MCF 10A (cell line): Measurements from ENCODE around the gene KLHL36. TPM values are rescaled to one million over a fixed set of nuclear protein-coding genes. Genes with fewer than 3 reads are reported as not detected.

Source experiments
- BruUV-seq: library from RNA; stranded (reverse); fragments of 400-500 nt; replicated peaks from 2 replicates; lab custom pipeline; 2021; lab: Mats Ljungman, UMichigan
- CTCF ChIA-PET: fragments of 300-600 bp; sonication (Branson Sonifier 250); formaldehyde crosslinking; extraction: SDS; loops from one replicate; lab custom pipeline; 2021; ENCODE audit warnings: antibody characterized with exemption, inconsistent platforms; lab: Yijun Ruan, JAX
- POLR2A ChIA-PET: fragments of 300-600, 350-650 bp; sonication (Branson Sonifier 250); formaldehyde crosslinking; extraction: SDS; loops from one replicate; lab custom pipeline; 2020; ENCODE audit warnings: antibody characterized with exemption, inconsistent platforms; lab: Yijun Ruan, JAX
- DNase-seq: peaks from one replicate; pipeline ENCODE4 v3.0.0-alpha.2; 2018; ENCODE audit not compliant: unreplicated experiment
- H3K27ac Mint-ChIP-seq: one replicate; pipeline ENCODE4 v1.8.0; 2022; ENCODE audit warnings: mild to moderate bottlenecking, low read depth, mixed read lengths; ENCODE audit not compliant: unreplicated experiment
- H3K27me3 Mint-ChIP-seq: one replicate; pipeline ENCODE4 v1.8.0; 2022; ENCODE audit warnings: mixed read lengths; ENCODE audit not compliant: insufficient read depth, unreplicated experiment
- H3K36me3 Mint-ChIP-seq: one replicate; pipeline ENCODE4 v1.8.0; 2022; ENCODE audit warnings: mild to moderate bottlenecking, moderate library complexity, mixed read lengths; ENCODE audit not compliant: insufficient read depth, unreplicated experiment
- H3K4me1 Mint-ChIP-seq: one replicate; pipeline ENCODE4 v1.8.0; 2022; ENCODE audit warnings: mixed read lengths; ENCODE audit not compliant: insufficient read depth, unreplicated experiment
- H3K4me3 Mint-ChIP-seq: one replicate; pipeline ENCODE4 v1.8.0; 2022; ENCODE audit warnings: mild to moderate bottlenecking, moderate library complexity, mixed read lengths; ENCODE audit not compliant: unreplicated experiment
- H3K9me3 Mint-ChIP-seq: one replicate; pipeline ENCODE4 v1.8.0; 2022; ENCODE audit warnings: mixed read lengths; ENCODE audit not compliant: unreplicated experiment
- CTCF ChIP-seq: fragments of 200-600 bp; IDR thresholded peaks from one replicate; pipeline ENCODE4 v1.8.0; 2022; ENCODE audit warnings: antibody characterized with exemption, mild to moderate bottlenecking; ENCODE audit not compliant: unreplicated experiment
- intact Hi-C: fragments of 100-400 bp; cut with micrococcal nuclease; formaldehyde crosslinking; loops from 2 replicates; pipeline ENCODE4 v1.14.1; 2022
- total RNA-seq: library from RNA; stranded (reverse); gene quantifications from 2 replicates; pipeline ENCODE4 v1.2.3, GENCODE V29; 2022

Gene KLHL36
- total RNA-seq, 1 experiment from 2014 or later: 38.4 TPM

- Mint-ChIP-seq H3K4me3 (no peak overlapping the region), H3K27me3 (no peaks in the 10 kb centered on the region), H3K27ac (no peak overlapping the region), H3K4me1 (no peaks in the 10 kb centered on the region), H3K9me3 (no peaks in the 10 kb centered on the region), H3K36me3 (peaks cover 28% of the 10 kb centered on the region)
- no peak for TF ChIP-seq CTCF
- CTCF ChIA-PET: interaction anchor here (1.2 kb wide), 1 partner anchor 55 kb away, joined by 6 read pairs; no protein-coding TSS in a partner anchor
- POLR2A ChIA-PET: interaction anchor here (0.5 to 1.6 kb wide), 4 partner anchors 11 to 81 kb away, joined by 3 to 6 read pairs (median 4); no protein-coding TSS in a partner anchor
- DNase-seq: no peak
- BruUV-seq: no TSS peak
- intact Hi-C loops: no loop called here
Observed at GRCh38 chr16:84665359-84665758, 17.0 kb downstream of the KLHL36 start.

DNA sequence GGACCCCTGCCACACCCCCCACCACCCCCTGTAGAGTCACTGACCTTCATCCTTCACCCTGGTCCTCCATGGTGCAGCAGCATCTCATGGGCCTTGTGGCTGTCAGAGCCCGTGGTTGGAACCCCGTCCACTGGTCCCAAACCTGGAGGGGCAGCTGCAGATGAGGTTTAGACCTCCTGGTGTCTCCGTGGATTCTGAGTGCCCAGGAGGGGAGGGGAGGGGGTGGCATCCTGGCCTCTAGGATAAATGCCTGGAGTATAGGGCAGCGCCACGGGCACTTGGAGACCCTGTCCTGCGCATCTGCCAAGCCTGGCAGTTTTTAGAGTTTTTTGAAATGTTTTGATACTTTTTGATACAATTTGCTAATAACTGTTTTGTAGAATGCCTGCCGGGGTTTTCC lies 17.5 kb downstream of the KLHL36 start:
- no peak for DNase-seq
- Mint-ChIP-seq H3K27ac (no peak overlapping the region), H3K4me3 (no peak overlapping the region), H3K4me1 (no peaks in the 10 kb centered on the region), H3K9me3 (no peaks in the 10 kb centered on the region), H3K27me3 (no peaks in the 10 kb centered on the region), H3K36me3 (peaks cover 28% of the 10 kb centered on the region)
- intact Hi-C loops: no loop called here
- ChIA-PET CTCF (interaction anchor here (0.8 kb wide), 1 partner anchor 72 kb away, joined by 3 read pairs; no protein-coding TSS in a partner anchor), POLR2A (no interaction called here)
- TF ChIP-seq CTCF: no peak
- no TSS peak for BruUV-seq

DNA sequence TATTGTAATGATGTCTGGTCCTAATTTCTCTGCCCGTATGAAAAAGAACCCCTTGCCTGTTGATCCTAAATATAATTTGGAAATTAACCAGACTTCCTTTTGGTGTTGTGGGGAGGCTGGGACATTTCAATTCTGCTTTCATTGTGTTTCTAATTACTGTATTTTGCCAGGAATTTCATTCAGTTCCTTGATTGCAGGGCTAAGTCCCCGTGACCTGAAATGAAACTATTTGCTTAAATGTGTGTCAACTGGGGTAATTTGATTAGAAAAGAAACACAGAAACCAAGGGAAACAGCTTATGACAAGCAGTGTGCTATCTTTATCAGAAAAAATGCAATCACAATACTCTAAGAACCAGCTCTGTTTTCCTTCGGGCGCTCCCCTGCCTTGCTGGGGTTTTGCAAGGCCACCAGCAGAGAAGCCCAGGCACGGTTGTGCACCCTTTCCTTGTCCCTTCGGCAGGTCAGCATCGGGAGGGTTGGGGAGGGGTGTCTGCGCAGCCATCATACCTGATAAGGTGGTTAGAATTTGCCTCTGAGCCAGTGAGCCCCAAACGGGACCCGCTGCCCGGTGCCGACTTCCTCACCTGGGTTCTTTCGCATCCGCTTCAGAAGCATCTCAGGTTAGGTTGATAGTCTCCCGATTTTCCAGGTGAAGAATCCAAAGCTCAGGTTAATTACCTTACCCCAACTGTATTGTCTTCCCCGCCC lies 19.4 kb downstream of the KLHL36 start:
- Mint-ChIP-seq H3K36me3 (peaks cover 20% of the 10 kb centered on the region), H3K4me3 (no peak overlapping the region), H3K27ac (no peak overlapping the region), H3K9me3 (no peaks in the 10 kb centered on the region), H3K4me1 (peaks cover 7% of the 10 kb centered on the region), H3K27me3 (no peaks in the 10 kb centered on the region)
- intact Hi-C loops: no loop called here
- POLR2A ChIA-PET: interaction anchor here (0.7 kb wide), 1 partner anchor 14 kb away, joined by 4 read pairs; no protein-coding TSS in a partner anchor
- no peak for TF ChIP-seq CTCF
- DNase-seq: no peak
- no TSS peak for BruUV-seq
- CTCF ChIA-PET: interaction anchor here (0.6 kb wide), 2 partner anchors 45 to 163 kb away, joined by 3 read pairs; no protein-coding TSS in a partner anchor

GRCh38 chr16:84670063-84670462 lies 21.8 kb downstream of the KLHL36 start:
- Mint-ChIP-seq H3K27ac (no peak overlapping the region), H3K36me3 (peaks cover 6% of the 10 kb centered on the region), H3K4me3 (no peak overlapping the region), H3K4me1 (peaks cover 17% of the 10 kb centered on the region), H3K27me3 (no peaks in the 10 kb centered on the region), H3K9me3 (no peaks in the 10 kb centered on the region)
- CTCF ChIA-PET: interaction anchor here (0.6 to 1.6 kb wide), 5 partner anchors 49 to 240 kb away, joined by 3 to 13 read pairs (median 5); no protein-coding TSS in a partner anchor
- intact Hi-C loops: no loop called here
- DNase-seq: no peak
- TF ChIP-seq CTCF: no peak
- POLR2A ChIA-PET: interaction anchor here (0.6 to 1.0 kb wide), 3 partner anchors 16 to 356 kb away, joined by 3 read pairs; no protein-coding TSS in a partner anchor
- no TSS peak for BruUV-seq
